Thoracic aorta (tissue), 2 donors: ENCODE measurements around the gene FAXC. TPM values are rescaled to one million over a fixed set of nuclear protein-coding genes. Genes with fewer than 3 reads are reported as not detected.

ENCODE experiments used
- ATAC-seq: fragments of 150-250 bp; one replicate; pipeline ENCODE4 v1.8.0; 2017; ENCODE audit warnings: low read depth; ENCODE audit not compliant: insufficient number of reproducible peaks, low FRiP score
- DNase-seq: peaks from one replicate; pipeline ENCODE4 v3.0.0-alpha.2; 2020; ENCODE audit warnings: low spot score
- H3K27ac ChIP-seq, 2 donors: fragments of 200-600 bp; sonication (generic); 1 replicate in 1 of 2; 2 replicates in 1 of 2; pipeline ENCODE4 v1.5.1; 2016; ENCODE audit warnings: mild to moderate bottlenecking in 2 of 2, moderate library complexity in 2 of 2
- H3K27me3 ChIP-seq: fragments of 200-600 bp; sonication (generic); replicated peaks from 2 replicates; pipeline ENCODE4 v1.6.0; 2016; ENCODE audit warnings: mild to moderate bottlenecking; ENCODE audit not compliant: insufficient read depth
- H3K36me3 ChIP-seq: fragments of 200-600 bp; sonication (generic); one replicate; pipeline ENCODE4 v1.5.1; 2016
- H3K4me1 ChIP-seq, 2 donors: fragments of 200-600 bp; sonication (generic); 1 replicate in 1 of 2; 2 replicates in 1 of 2; pipeline versions ENCODE4 v1.5.1 to v1.6.0; 2016; ENCODE audit warnings: low read depth in 2 of 2, mild to moderate bottlenecking in 1 of 2; ENCODE audit not compliant: control insufficient read depth in 1 of 2
- H3K4me3 ChIP-seq: fragments of 200-600 bp; sonication (generic); 2 replicates; pipeline ENCODE4 v1.5.1; 2016; ENCODE audit warnings: mild to moderate bottlenecking
- H3K9me3 ChIP-seq: fragments of 200-600 bp; sonication (generic); 2 replicates; pipeline ENCODE4 v1.5.1; 2016
- CTCF ChIP-seq: fragments of 200-600 bp; sonication (generic); IDR thresholded peaks from one replicate; pipeline ENCODE4 v1.5.1; 2019; ENCODE audit warnings: antibody characterized with exemption
- total RNA-seq, 2 donors: library from RNA; depleted of rRNA; stranded (reverse); fragments of >200 nt; gene quantifications; one replicate each; pipeline versions ENCODE4 v1.1.0 to v1.2.3, GENCODE V29; 2016

The FAXC gene
- total RNA-seq, 2 donors from 2014 or later, result 0.81 to 0.99 TPM

- ATAC-seq, result no peak
- Histone ChIP-seq H3K4me3 (no peak overlapping the region), H3K9me3 (no peaks in the 10 kb centered on the region), H3K4me1 (peaks cover 0 to under 1% of the 10 kb centered on the region in 2 donors), H3K27ac (no peak overlapping the region), H3K27me3 (no peaks in the 10 kb centered on the region), H3K36me3 (no peaks in the 10 kb centered on the region)
- DNase-seq, result no peak
- TF ChIP-seq CTCF, result no peak
These were observed 43.1 kb downstream of the FAXC start for GRCh38 chr6:99306341-99306740.

GRCh38 chr6:99305021-99305554 lies 44.4 kb downstream of the FAXC start:
- no peak overlapping the region for H3K4me3 ChIP-seq
- no peaks in the 10 kb centered on the region for H3K9me3 ChIP-seq
- peaks cover 0 to 5% of the 10 kb centered on the region in 2 donors for H3K4me1 ChIP-seq
- no peaks in the 10 kb centered on the region for H3K27me3 ChIP-seq
- no peak overlapping the region for H3K27ac ChIP-seq
- TF ChIP-seq CTCF, result no peak
- ATAC-seq, result no peak
- no peak for DNase-seq
- no peaks in the 10 kb centered on the region for H3K36me3 ChIP-seq

GRCh38 chr6:99297415-99297814 lies 52.1 kb downstream of the FAXC start:
- DNase-seq, result no peak
- peaks cover 0 to 5% of the 10 kb centered on the region in 2 donors for H3K4me1 ChIP-seq
- no peak overlapping the region for H3K27ac ChIP-seq

GRCh38 chr6:99297006-99297405 lies 52.5 kb downstream of the FAXC start:
- Histone ChIP-seq H3K4me3 (no peak overlapping the region), H3K9me3 (no peaks in the 10 kb centered on the region), H3K4me1 (peaks cover 0 to 5% of the 10 kb centered on the region in 2 donors), H3K36me3 (no peaks in the 10 kb centered on the region), H3K27ac (no peak overlapping the region), H3K27me3 (no peaks in the 10 kb centered on the region)
- TF ChIP-seq CTCF, result no peak
- ATAC-seq, result no peak
- DNase-seq, result no peak

More at GRCh38 chr6:99297415-99297814, 52.1 kb downstream of the FAXC start:
- ATAC-seq, result no peak
- H3K36me3 ChIP-seq, result no peaks in the 10 kb centered on the region
- H3K4me3 ChIP-seq, result no peak overlapping the region
- no peaks in the 10 kb centered on the region for H3K9me3 ChIP-seq
- H3K27me3 ChIP-seq, result no peaks in the 10 kb centered on the region
- TF ChIP-seq CTCF, result no peak

GRCh38 chr6:99296261-99296660 lies 53.2 kb downstream of the FAXC start:
- no peak for ATAC-seq
- Histone ChIP-seq H3K27me3 (no peaks in the 10 kb centered on the region), H3K36me3 (no peaks in the 10 kb centered on the region), H3K9me3 (no peaks in the 10 kb centered on the region), H3K4me1 (peaks cover 0 to 4% of the 10 kb centered on the region in 2 donors), H3K4me3 (no peak overlapping the region), H3K27ac (no peak overlapping the region)
- TF ChIP-seq CTCF, result no peak
- DNase-seq, result no peak
